Measurements from ENCODE around the gene BRPF1.
"Not testable (repeated sequence)": the region's sequence is repeated elsewhere in the genome, so short reads cannot be mapped to it uniquely, and the experiment has no call there.

BRPF1 gene

GRCh38 chr3:9769426-9770275 lies 38.1 kb downstream of the BRPF1 start, which contains the start of gene CAMK1:
Gene CAMK1 (minus strand): TSS chr3:9769947. CDS start chr3:9767749, 2,198 bp downstream.
- peak; percentile 54 to 55 for DNase-seq

DNA sequence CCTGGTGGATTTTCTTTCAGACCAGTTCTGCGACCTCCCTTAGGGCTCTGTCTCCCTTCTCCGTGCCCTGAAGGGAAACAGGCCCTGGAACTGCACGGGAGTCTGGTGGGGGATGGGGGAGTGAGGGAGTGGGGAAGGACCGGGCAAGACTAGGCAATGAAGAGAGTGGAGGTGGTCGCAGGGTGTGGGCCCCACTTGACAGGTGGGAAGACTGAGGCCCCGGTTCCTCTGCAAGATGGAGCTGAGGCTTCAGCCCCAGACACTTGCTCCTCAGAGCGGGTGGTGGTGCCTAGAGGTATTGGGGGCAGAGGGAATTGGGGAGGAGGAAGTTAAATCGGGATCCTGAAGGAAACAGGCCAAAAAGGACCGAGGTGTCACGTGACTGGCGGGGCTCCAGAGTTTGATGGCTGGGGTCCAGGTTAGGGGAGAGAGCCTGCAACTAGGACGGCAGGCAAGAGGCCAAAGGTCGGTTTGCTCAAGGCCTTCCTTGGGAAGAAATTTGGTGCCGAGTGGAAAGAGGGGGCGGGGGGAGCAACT lies 38.8 kb downstream of the BRPF1 start:
- DNase-seq = no peak

DNA sequence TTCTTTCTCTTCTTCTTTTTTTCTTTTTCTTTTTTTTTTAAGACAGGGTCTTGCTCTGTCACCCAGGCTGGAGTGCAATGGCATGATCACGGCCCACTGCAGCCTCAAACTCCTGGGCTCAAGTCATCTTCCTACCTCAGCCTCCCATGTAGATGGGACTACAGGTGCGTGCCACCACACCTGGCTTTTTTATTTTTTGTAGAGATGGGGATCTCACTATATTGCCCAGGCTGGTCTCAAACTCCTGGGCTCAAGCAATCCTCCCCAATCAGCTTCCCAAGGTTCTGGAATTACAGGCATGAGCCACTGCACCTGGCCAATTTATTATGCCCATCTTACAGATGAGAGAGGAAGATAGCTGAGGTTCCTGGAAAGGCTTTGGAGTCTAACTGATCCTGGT lies 39.5 kb downstream of the BRPF1 start:
- DNase-seq = not testable (repeated sequence)

GRCh38 chr3:9776896-9777693 lies 45.6 kb downstream of the BRPF1 start:
- DNase-seq = no peak

DNA sequence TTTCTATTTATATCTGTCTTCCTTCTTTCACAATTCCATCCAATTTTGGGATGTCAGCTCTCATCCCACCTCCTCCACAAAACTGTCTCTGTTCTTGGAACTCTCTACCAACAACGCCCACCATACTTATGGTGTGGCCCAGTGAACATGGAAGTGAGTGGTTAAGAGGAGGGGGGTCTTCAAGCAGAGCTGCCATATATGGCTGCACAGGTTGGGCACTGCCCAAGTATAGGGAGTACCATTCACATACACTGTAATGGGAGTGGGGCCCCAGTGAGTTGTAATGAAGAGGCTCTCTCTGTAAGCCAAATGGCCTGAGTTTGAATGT lies 46.1 kb downstream of the BRPF1 start:
- DNase-seq = no peak

DNA sequence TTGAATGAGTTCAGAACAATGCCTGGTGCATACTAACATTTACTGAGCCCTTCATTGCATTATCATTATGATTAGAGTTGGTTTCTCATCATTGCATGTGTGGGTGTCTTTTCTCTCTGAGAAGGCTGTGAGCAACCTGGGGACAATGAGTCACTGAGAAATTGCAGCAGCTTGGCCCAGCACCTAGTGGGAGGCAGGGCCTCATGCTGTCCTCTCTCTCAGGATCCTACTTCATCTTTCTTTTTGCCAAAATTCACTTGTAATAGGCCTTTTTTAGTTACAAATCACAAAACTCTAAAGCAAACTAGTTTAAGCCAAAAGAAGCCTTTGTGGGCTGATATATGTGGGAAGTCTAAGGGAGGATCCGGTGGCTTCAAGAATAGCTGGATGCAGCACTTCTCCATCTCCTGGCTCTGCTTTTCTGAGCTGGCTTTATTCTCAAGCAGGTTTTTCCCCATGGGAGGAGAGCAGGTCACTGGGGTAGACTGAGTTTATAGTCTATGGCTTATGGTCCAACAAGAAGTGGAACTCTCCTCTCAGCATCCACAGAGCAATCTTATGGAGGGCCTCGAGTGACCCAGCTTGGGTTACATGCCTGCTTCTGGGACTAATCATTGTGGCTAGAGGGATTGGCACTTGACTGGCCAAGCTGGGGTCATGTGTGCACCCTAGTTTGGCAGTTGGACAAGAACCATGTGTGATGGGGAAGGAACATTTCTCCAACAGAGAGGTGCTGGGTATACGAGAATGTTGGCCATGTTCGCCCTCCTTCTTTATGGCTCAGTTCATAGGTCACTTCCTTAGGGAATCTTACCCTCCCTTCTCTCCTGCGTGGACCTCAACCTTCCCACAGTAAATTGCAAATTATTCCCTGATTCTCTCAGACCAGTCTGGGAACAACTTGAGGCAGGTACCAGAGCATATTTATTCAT lies 46.9 kb downstream of the BRPF1 start:
- DNase-seq = no peak

- DNase-seq = no peak
These were observed 47.6 kb downstream of the BRPF1 start for GRCh38 chr3:9779075-9779593.

DNA sequence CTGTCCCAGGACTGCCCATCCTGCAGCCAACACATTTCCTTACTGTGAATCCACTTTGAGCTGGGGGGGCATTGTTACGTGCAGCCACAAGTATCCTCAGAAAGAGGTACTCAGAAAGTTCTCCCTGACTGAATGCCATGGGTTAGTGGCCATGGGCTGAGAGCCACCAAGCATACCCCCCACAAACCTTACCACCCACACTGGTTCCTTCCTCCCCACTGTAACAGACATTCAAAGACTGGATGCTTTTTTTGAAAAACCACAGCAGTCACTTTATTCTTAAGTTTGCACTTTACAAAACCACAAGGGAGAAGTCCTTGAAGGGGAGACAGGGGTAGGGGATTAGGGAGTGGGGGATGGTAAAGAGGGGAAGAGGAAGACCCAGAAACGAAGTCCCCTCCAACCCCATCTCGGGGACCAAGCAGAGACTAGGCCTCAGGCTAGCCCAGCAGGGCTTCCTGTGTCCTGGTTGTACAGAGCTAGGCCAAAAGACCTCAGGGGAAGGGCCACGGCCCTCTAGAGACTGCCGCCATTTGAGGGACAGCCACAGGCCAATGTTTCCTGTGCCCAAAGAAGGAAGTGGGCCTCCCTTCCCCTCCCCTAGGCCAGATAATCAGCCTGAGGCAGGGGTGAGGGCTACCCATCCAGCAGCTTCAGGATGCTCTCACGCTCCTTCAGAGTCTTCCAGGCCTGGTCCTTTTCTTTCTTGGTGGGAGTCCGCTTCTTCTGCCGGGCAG lies 48.4 kb downstream of the BRPF1 start:
- peak; percentile 37 to 44 for DNase-seq

GRCh38 chr3:9780458-9780812 lies 48.9 kb downstream of the BRPF1 start:
- DNase-seq = no peak

- DNase-seq = no peak
These were observed 49.4 kb downstream of the BRPF1 start for GRCh38 chr3:9780910-9781309.

DNA sequence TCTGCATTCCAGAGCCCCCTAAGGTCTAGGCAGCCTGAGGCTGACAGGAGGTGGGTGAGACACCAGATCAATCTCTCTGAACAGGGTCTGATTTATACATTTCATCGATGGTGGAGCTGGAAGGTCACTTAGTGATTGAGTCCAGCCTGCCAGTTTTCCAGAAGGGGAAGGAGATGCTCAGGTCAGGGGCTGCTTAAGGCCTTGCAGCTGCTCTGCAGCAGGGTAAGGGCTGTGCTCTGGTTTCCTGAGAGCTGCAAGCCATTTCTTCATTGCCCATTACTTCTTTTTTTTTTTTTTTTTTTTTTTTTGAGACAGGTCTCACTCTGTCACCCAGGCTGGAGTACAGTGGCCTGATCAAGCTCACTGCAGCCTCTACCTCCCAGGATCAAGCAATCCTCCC lies 50.0 kb downstream of the BRPF1 start:
- no peak for DNase-seq

GRCh38 chr3:9781978-9782603 lies 50.6 kb downstream of the BRPF1 start:
- no peak for DNase-seq

GRCh38 chr3:9782770-9783169 lies 51.2 kb downstream of the BRPF1 start:
- DNase-seq = peak in 1 of 2 donors; percentile 29

- no peak for DNase-seq
These were observed 52.4 kb downstream of the BRPF1 start for GRCh38 chr3:9783954-9784353.

DNA sequence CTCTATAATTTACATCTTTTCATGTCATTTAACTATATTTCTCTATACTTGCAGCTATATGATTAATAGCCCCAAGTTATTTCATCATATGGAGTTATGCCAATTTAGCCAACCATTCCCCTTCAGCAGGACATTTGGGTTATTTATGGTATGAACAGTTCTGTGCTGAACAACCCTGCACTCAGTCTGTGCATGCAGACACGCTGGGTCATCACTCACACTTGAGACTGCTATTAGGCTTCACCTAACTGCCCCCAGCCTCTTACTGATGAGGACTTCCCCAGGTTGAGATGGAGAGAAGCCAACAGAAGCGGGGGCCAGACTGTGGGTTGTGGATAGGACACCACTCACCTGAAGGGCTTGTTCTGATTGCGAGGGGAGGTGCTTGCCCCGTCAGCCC lies 53.4 kb downstream of the BRPF1 start:
- no peak for DNase-seq

GRCh38 chr3:9785602-9786001 lies 54.1 kb downstream of the BRPF1 start:
- DNase-seq = no peak

- DNase-seq = no peak
These were observed 54.7 kb downstream of the BRPF1 start for GRCh38 chr3:9786209-9786739.

DNA sequence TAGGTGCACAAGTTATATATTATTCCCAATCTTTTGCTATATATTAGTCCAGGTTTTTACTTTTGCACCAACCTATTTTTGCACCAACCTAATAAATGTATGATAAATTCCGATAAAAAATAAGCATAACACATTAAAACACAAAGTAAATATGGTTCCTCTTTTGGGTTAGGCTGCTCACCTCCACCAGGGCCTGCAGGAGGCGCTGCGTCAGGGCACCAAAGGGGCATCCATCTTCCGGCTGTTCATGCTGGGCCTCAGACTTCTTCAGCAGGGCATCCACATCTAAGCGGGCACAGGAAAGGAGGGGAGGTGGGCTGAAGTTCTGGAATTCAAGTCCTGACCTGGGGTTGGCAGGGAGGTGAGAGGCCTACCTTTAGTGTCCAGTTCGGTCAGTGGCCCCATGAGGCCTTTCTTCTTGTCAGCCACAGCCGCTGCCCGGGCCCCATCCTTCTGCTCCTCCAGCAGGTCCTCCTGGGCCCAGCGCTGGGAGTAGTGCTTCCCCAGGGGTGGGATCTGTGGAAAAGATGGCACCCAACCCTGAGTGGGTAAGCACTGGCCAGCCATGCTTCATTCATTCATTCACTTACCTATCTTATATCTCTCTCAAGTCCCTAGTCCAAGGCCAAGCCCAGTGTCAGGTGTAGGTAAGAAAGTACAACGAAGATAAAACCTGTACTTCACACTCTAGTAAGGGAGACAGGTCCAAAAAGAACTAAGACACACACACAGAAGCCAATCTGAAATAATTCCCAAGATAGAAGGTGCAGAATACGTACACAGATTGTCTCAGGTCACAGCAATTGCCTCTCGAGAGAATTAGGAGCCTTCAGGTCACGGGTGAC lies 55.5 kb downstream of the BRPF1 start:
- DNase-seq = no peak

GRCh38 chr3:9787714-9788113 lies 56.2 kb downstream of the BRPF1 start:
- DNase-seq = no peak

GRCh38 chr3:9791127-9791526 lies 59.6 kb downstream of the BRPF1 start:
- no peak for DNase-seq

All from CD4-positive, alpha-beta T cell treated with Interleukin-1 beta for 1 hour (primary cell).